ENCODE data around the gene ZFYVE9. TPM values are rescaled to one million over a fixed set of nuclear protein-coding genes. Genes with fewer than 3 reads are reported as not detected.

The ZFYVE9 gene
- polyA plus RNA-seq, 4 donors = 3.6 to 14.2 (median 5.0) TPM

DNA sequence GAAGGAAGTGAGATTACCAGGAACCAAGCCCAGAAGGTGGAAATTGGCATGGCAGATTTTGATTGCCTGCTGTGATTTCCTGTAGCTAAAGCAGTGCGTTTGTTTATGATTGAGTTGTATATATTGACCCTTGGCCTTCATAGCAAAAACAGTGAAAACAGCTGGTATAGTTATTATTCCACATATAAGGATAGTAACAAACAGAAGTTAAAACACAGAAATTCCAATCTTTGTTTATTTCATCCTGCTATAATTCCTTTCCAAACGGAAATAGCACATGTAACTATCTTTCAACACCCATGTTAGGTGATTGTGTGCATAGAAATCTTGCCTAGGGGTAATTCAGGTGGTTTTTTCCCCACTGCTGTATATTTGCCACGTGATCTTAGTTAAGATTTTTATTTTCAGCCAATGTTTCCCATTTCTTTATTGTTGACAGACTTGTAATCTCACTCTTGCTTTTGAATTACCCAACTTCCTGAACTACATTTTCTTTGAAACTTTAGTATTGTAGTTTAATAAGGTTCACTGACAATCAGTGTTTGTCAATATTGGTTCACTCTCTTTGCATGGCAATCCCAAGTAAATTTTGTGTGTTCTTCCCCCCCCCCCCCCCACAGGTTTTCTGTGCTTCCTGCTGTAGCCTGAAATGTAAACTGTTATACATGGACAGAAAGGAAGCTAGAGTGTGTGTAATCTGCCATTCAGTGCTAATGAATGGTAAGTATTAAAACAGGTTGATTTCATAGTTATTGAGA lies 121.4 kb downstream of the ZFYVE9 start:
- Histone ChIP-seq H3K27me3 (ENCODE audit: control insufficient read depth in 3 of 3, insufficient read depth in 3 of 3, low read length in 3 of 3) (no peaks in the 10 kb centered on the region), H3K27ac (ENCODE audit: low read depth in 1 of 3, low read length in 2 of 3) (no peak overlapping the region), H3K4me3 (ENCODE audit: low read depth in 1 of 3, low read length in 3 of 3) (no peak overlapping the region), H3K36me3 (ENCODE audit: control insufficient read depth in 3 of 3, insufficient read depth in 2 of 3, low read depth in 1 of 3, low read length in 3 of 3) (peaks cover 0 to 1% (median 0%) of the 10 kb centered on the region in 3 donors), H3K9me3 (ENCODE audit: control insufficient read depth in 2 of 2, insufficient read depth in 1 of 2, low read depth in 1 of 2, low read length in 1 of 2) (no peaks in the 10 kb centered on the region), H3K4me1 (ENCODE audit: control insufficient read depth in 3 of 3, insufficient read depth in 2 of 3, low read depth in 1 of 3, low read length in 2 of 3) (peaks cover 0 to 4% (median 0%) of the 10 kb centered on the region in 3 donors)
- WGBS, 3 donors = 34 to 43% (median 37%) methylated on average over 3 of the region's 3 CpGs
- FAIRE-seq = no peak
- DNase-seq = peak; percentile 2 to 20

DNA sequence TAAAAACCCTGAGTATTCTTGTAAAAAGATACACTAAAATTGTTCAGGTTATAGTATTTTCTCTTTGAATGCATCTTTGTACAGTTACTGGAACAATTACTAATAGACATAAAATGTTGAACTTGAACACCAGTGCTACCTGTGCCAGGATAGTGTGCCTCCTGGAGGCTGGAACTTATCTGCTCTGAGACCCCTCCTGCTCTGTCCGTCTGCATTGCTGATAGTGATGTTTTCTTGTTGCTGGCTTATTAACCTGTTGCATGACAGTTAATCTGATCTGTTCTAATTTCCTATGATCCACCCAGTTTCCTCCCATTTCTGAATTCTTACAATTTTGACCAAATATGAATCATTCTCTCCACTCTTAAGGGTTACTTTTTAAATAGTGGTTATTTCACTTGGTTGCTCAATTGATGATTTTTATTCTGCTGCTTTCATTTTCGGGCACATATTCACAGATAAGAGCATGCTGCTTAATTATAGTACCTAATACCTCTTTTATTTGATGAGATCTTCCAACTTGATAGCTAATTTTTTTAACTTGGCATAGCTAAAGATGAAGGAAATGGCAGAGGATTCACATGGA lies 122.7 kb downstream of the ZFYVE9 start:
- FAIRE-seq (no peak), DNase-seq (no peak)
- Histone ChIP-seq H3K27ac (ENCODE audit: low read depth in 1 of 3, low read length in 2 of 3) (no peak overlapping the region), H3K9me3 (ENCODE audit: control insufficient read depth in 2 of 2, insufficient read depth in 1 of 2, low read depth in 1 of 2, low read length in 1 of 2) (no peaks in the 10 kb centered on the region), H3K27me3 (ENCODE audit: control insufficient read depth in 3 of 3, insufficient read depth in 3 of 3, low read length in 3 of 3) (no peaks in the 10 kb centered on the region), H3K36me3 (ENCODE audit: control insufficient read depth in 3 of 3, insufficient read depth in 2 of 3, low read depth in 1 of 3, low read length in 3 of 3) (peaks cover 0 to 6% (median 2%) of the 10 kb centered on the region in 3 donors), H3K4me1 (ENCODE audit: control insufficient read depth in 3 of 3, insufficient read depth in 2 of 3, low read depth in 1 of 3, low read length in 2 of 3) (peaks cover 0 to 4% (median 0%) of the 10 kb centered on the region in 3 donors), H3K4me3 (ENCODE audit: low read depth in 1 of 3, low read length in 3 of 3) (no peak overlapping the region)
- 37 to 55% (median 45%) methylated on average over 2 of the region's 2 CpGs for WGBS, 3 donors

DNA sequence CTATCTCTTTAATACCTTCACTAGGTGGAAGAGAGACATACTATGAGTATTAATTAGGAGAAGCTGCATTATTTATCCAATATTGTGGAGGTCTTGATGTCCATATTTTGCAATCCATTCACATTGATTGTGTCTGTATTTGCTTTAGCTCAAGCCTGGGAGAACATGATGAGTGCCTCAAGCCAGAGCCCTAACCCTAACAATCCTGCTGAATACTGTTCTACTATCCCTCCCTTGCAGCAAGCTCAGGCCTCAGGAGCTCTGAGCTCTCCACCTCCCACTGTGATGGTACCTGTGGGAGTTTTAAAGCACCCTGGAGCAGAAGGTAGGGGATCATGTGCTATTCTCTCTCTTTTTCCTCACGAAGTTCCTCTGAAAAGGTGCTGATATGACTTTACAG lies 124.6 kb downstream of the ZFYVE9 start:
- Histone ChIP-seq H3K4me3 (ENCODE audit: low read depth in 1 of 3, low read length in 3 of 3) (no peak overlapping the region), H3K27ac (ENCODE audit: low read depth in 1 of 3, low read length in 2 of 3) (no peak overlapping the region), H3K9me3 (ENCODE audit: control insufficient read depth in 2 of 2, insufficient read depth in 1 of 2, low read depth in 1 of 2, low read length in 1 of 2) (no peaks in the 10 kb centered on the region), H3K4me1 (ENCODE audit: control insufficient read depth in 3 of 3, insufficient read depth in 2 of 3, low read depth in 1 of 3, low read length in 2 of 3) (peaks cover 0 to 4% (median 0%) of the 10 kb centered on the region in 3 donors), H3K36me3 (ENCODE audit: control insufficient read depth in 3 of 3, insufficient read depth in 2 of 3, low read depth in 1 of 3, low read length in 3 of 3) (peaks cover 0 to 6% (median 2%) of the 10 kb centered on the region in 3 donors), H3K27me3 (ENCODE audit: control insufficient read depth in 3 of 3, insufficient read depth in 3 of 3, low read length in 3 of 3) (no peaks in the 10 kb centered on the region)
- no peak for DNase-seq
- no peak for FAIRE-seq
- WGBS, 3 donors = 82 to 88% (median 86%) methylated on average over 1 of the region's 1 CpG

DNA sequence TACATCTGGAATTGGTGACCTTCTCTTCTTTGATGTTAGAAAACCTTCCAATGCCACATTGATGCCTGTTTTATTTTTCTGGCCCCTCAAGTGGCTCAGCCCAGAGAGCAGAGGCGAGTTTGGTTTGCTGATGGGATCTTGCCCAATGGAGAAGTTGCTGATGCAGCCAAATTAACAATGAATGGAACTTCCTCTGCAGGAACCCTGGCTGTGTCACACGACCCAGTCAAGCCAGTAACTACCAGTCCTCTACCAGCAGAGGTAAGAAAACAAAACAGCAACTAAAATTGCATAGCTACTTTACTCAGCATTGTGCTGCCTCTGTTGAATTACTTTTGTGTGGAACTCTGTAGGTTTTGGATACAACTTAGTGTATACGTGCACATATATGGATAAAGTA lies 126.5 kb downstream of the ZFYVE9 start:
- Histone ChIP-seq H3K4me1 (ENCODE audit: control insufficient read depth in 3 of 3, insufficient read depth in 2 of 3, low read depth in 1 of 3, low read length in 2 of 3) (no peaks in the 10 kb centered on the region), H3K9me3 (ENCODE audit: control insufficient read depth in 2 of 2, insufficient read depth in 1 of 2, low read depth in 1 of 2, low read length in 1 of 2) (no peaks in the 10 kb centered on the region), H3K27me3 (ENCODE audit: control insufficient read depth in 3 of 3, insufficient read depth in 3 of 3, low read length in 3 of 3) (no peaks in the 10 kb centered on the region), H3K27ac (ENCODE audit: low read depth in 1 of 3, low read length in 2 of 3) (no peak overlapping the region), H3K36me3 (ENCODE audit: control insufficient read depth in 3 of 3, insufficient read depth in 2 of 3, low read depth in 1 of 3, low read length in 3 of 3) (peaks cover 0 to 9% (median 2%) of the 10 kb centered on the region in 3 donors), H3K4me3 (ENCODE audit: low read depth in 1 of 3, low read length in 3 of 3) (no peak overlapping the region)
- no peak for DNase-seq
- no peak for FAIRE-seq
- 61 to 85% (median 62%) methylated on average over 3 of the region's 3 CpGs for WGBS, 3 donors

- no peak overlapping the region for H3K27ac ChIP-seq (ENCODE audit: low read depth in 1 of 3, low read length in 2 of 3)
- DNase-seq (no peak), FAIRE-seq (no peak)
These were observed 139.6 kb downstream of the ZFYVE9 start for GRCh38 chr1:52281518-52281917.

GRCh38 chr1:52288286-52288685 lies 146.4 kb downstream of the ZFYVE9 start:
- 93 to 100% (median 99%) methylated on average over 3 of the region's 3 CpGs for WGBS, 3 donors
- Histone ChIP-seq H3K36me3 (ENCODE audit: control insufficient read depth in 3 of 3, insufficient read depth in 2 of 3, low read depth in 1 of 3, low read length in 3 of 3) (peaks cover 0 to 4% (median 0%) of the 10 kb centered on the region in 3 donors), H3K4me3 (ENCODE audit: low read depth in 1 of 3, low read length in 3 of 3) (no peak overlapping the region), H3K9me3 (ENCODE audit: control insufficient read depth in 2 of 2, insufficient read depth in 1 of 2, low read depth in 1 of 2, low read length in 1 of 2) (no peaks in the 10 kb centered on the region), H3K27me3 (ENCODE audit: control insufficient read depth in 3 of 3, insufficient read depth in 3 of 3, low read length in 3 of 3) (no peaks in the 10 kb centered on the region), H3K4me1 (ENCODE audit: control insufficient read depth in 3 of 3, insufficient read depth in 2 of 3, low read depth in 1 of 3, low read length in 2 of 3) (no peaks in the 10 kb centered on the region), H3K27ac (ENCODE audit: low read depth in 1 of 3, low read length in 2 of 3) (no peak overlapping the region)
- FAIRE-seq = no peak
- no peak for DNase-seq

More at GRCh38 chr1:52281518-52281917, 139.6 kb downstream of the ZFYVE9 start:
- WGBS, 3 donors = 60 to 79% (median 63%) methylated on average over 2 of the region's 2 CpGs
- Histone ChIP-seq H3K4me3 (ENCODE audit: low read depth in 1 of 3, low read length in 3 of 3) (no peak overlapping the region), H3K36me3 (ENCODE audit: control insufficient read depth in 3 of 3, insufficient read depth in 2 of 3, low read depth in 1 of 3, low read length in 3 of 3) (peaks cover 0 to 15% (median 0%) of the 10 kb centered on the region in 3 donors), H3K27me3 (ENCODE audit: control insufficient read depth in 3 of 3, insufficient read depth in 3 of 3, low read length in 3 of 3) (no peaks in the 10 kb centered on the region), H3K4me1 (ENCODE audit: control insufficient read depth in 3 of 3, insufficient read depth in 2 of 3, low read depth in 1 of 3, low read length in 2 of 3) (peaks cover 0 to 4% (median 0%) of the 10 kb centered on the region in 3 donors), H3K9me3 (ENCODE audit: control insufficient read depth in 2 of 2, insufficient read depth in 1 of 2, low read depth in 1 of 2, low read length in 1 of 2) (no peaks in the 10 kb centered on the region)

GRCh38 chr1:52294580-52294979 lies 152.7 kb downstream of the ZFYVE9 start:
- no peaks in the 10 kb centered on the region for H3K9me3 ChIP-seq (ENCODE audit: control insufficient read depth in 2 of 2, insufficient read depth in 1 of 2, low read depth in 1 of 2, low read length in 1 of 2)
- H3K27me3 ChIP-seq (ENCODE audit: control insufficient read depth in 3 of 3, insufficient read depth in 3 of 3, low read length in 3 of 3) = no peaks in the 10 kb centered on the region
- H3K36me3 ChIP-seq (ENCODE audit: control insufficient read depth in 3 of 3, insufficient read depth in 2 of 3, low read depth in 1 of 3, low read length in 3 of 3) = peaks cover 0 to 6% (median 0%) of the 10 kb centered on the region in 3 donors
- no peak overlapping the region for H3K4me3 ChIP-seq (ENCODE audit: low read depth in 1 of 3, low read length in 3 of 3)
- FAIRE-seq (no peak), DNase-seq (no peak)
- H3K4me1 ChIP-seq (ENCODE audit: control insufficient read depth in 3 of 3, insufficient read depth in 2 of 3, low read depth in 1 of 3, low read length in 2 of 3) = no peaks in the 10 kb centered on the region
- WGBS, 3 donors = 95 to 100% (median 97%) methylated on average over 1 of the region's 1 CpG
- no peak overlapping the region for H3K27ac ChIP-seq (ENCODE audit: low read depth in 1 of 3, low read length in 2 of 3)

- Histone ChIP-seq H3K27ac (ENCODE audit: low read depth in 1 of 3, low read length in 2 of 3) (no peak overlapping the region), H3K9me3 (ENCODE audit: control insufficient read depth in 2 of 2, insufficient read depth in 1 of 2, low read depth in 1 of 2, low read length in 1 of 2) (no peaks in the 10 kb centered on the region), H3K4me3 (ENCODE audit: low read depth in 1 of 3, low read length in 3 of 3) (no peak overlapping the region), H3K4me1 (ENCODE audit: control insufficient read depth in 3 of 3, insufficient read depth in 2 of 3, low read depth in 1 of 3, low read length in 2 of 3) (no peaks in the 10 kb centered on the region), H3K36me3 (ENCODE audit: control insufficient read depth in 3 of 3, insufficient read depth in 2 of 3, low read depth in 1 of 3, low read length in 3 of 3) (peaks cover 0 to 10% (median 2%) of the 10 kb centered on the region in 3 donors), H3K27me3 (ENCODE audit: control insufficient read depth in 3 of 3, insufficient read depth in 3 of 3, low read length in 3 of 3) (no peaks in the 10 kb centered on the region)
- 6 to 16% (median 6%) methylated on average over 2 of the region's 2 CpGs for WGBS, 3 donors
- DNase-seq = peak; percentile 64 to 68
- no peak for FAIRE-seq
These were observed 154.5 kb downstream of the ZFYVE9 start for GRCh38 chr1:52296345-52296744.

Data from small intestine (tissue), 7 donors.